Tibial nerve (tissue), 4 donors: Measurements from ENCODE around the gene ARID5A.

Experiments used
- CTCF ChIP-seq, 5 experiments: fragments of 200-600 bp in 3 of 5; fragments of 450-650 bp in 2 of 5; sonication (generic) in 3 of 5; IDR thresholded peaks; one replicate each; pipeline ENCODE4 v1.5.1; 2016 to 2019; ENCODE audit warnings: antibody characterized with exemption in 5 of 5, mild to moderate bottlenecking in 3 of 5, moderate library complexity in 2 of 5
- EP300 ChIP-seq, 2 donors: sonication (generic); formaldehyde crosslinking; IDR thresholded peaks; one replicate each; pipeline ENCODE4 v1.6.1; 2017; ENCODE audit warnings: antibody characterized with exemption in 2 of 2, mild to moderate bottlenecking in 1 of 2
- POLR2A ChIP-seq, 2 donors: fragments of 450-650 bp; IDR thresholded peaks; one replicate each; pipeline ENCODE4 v1.6.1; 2017; ENCODE audit warnings: antibody characterized with exemption in 2 of 2, mild to moderate bottlenecking in 2 of 2, moderate library complexity in 2 of 2

- no peak for TF ChIP-seq CTCF (IDR thresholded peaks at IDR 0.05)
- no peak for TF ChIP-seq POLR2A (IDR thresholded peaks at IDR 0.05)
- TF ChIP-seq EP300 (IDR thresholded peaks at IDR 0.05): no peak
These were observed 7.0 kb upstream of the ARID5A start for GRCh38 chr2:96529376-96530143.
